K562 (cell line): ENCODE results near the gene NUP85.
"Not testable (repeated sequence)": the region's sequence is repeated elsewhere in the genome, so short reads cannot be mapped to it uniquely, and the experiment has no call there.

Source experiments
- BMI1 ChIP-seq: fragments of 150-350 bp; IDR thresholded peaks from 2 replicates; pipeline ENCODE4 v1.6.1; 2014; ENCODE audit warnings: low read length
- CHD7 ChIP-seq: fragments of 200-600 bp; sonication (generic); IDR thresholded peaks from one replicate; pipeline ENCODE4 v1.6.1; 2012; ENCODE audit warnings: mild to moderate bottlenecking, low read depth, low read length, inconsistent platforms
- CTCF ChIP-seq, 3 experiments: IDR thresholded peaks in 2 of 3; conservative IDR thresholded peaks in 1 of 3; 2 replicates each; pipeline ENCODE4 v1.5.1; 2011 to 2012; ENCODE audit warnings: low read length in 3 of 3, mild to moderate bottlenecking in 3 of 3, control low read depth in 2 of 3, improper control_type of control experiment in 1 of 3, inconsistent platforms in 1 of 3, low read depth in 1 of 3, mixed read lengths in 1 of 3, moderate library complexity in 1 of 3; ENCODE audit not compliant: insufficient read depth in 2 of 3
- ELF2 ChIP-seq: fragments of 250-450 bp; sonication (Bioruptor Pico); IDR thresholded peaks from 2 replicates; pipeline ENCODE4 v1.5.0; 2021; ENCODE audit warnings: mild to moderate bottlenecking
- ELF4 ChIP-seq: fragments of 450-650 bp; formaldehyde crosslinking; IDR thresholded peaks from 2 replicates; pipeline ENCODE4 v1.4.0; 2022; ENCODE audit warnings: missing genetic modification characterization
- FOS ChIP-seq: IDR thresholded peaks from 3 replicates; pipeline ENCODE4 v1.6.1; 2011; ENCODE audit not compliant: insufficient read length; ENCODE audit errors: extremely low read depth
- FOXK2 ChIP-seq, 2 experiments: fragments of 450-650 bp; IDR thresholded peaks in 1 of 2; conservative IDR thresholded peaks in 1 of 2; 2 replicates each; pipeline ENCODE4 v1.6.1; 2016; ENCODE audit warnings: low read depth in 2 of 2, mild to moderate bottlenecking in 1 of 2
- GABPA ChIP-seq: fragments of 200-800 bp; sonication (Bioruptor generic); conservative IDR thresholded peaks from 2 replicates; pipeline ENCODE4 v1.6.1; 2016; ENCODE audit warnings: low read depth, missing genetic modification characterization, missing compliant biosample characterization
- GATA2 ChIP-seq: sonication (generic); formaldehyde crosslinking; IDR thresholded peaks from 2 replicates; pipeline ENCODE4 v1.4.0; 2020; ENCODE audit warnings: mild to moderate bottlenecking, missing genetic modification reagents
- POLR2AphosphoS5 ChIP-seq: IDR thresholded peaks from 2 replicates; pipeline ENCODE4 v1.6.1; 2011; ENCODE audit warnings: mild to moderate bottlenecking, low read depth, low read length, moderate library complexity; ENCODE audit not compliant: control insufficient read depth, insufficient read depth
- TSHZ1 ChIP-seq: fragments of 250-450 bp; sonication (Bioruptor Pico); IDR thresholded peaks from 2 replicates; pipeline ENCODE4 v1.4.0; 2020; ENCODE audit warnings: mild to moderate bottlenecking, moderate library complexity
- TF ChIP-seq, protein P1 (sequence below), 2 experiments: fragments of 450-650 bp in 1 of 2; sonication (generic) in 1 of 2; formaldehyde crosslinking in 1 of 2; IDR thresholded peaks in 1 of 2; conservative IDR thresholded peaks in 1 of 2; 2 replicates each; pipeline versions ENCODE4 v1.6.1 to v1.8.1; 2016 to 2023; ENCODE audit warnings: mild to moderate bottlenecking in 2 of 2, moderate library complexity in 2 of 2, inconsistent platforms in 1 of 2, missing genetic modification reagents in 1 of 2

- TF ChIP-seq TSHZ1 (CRISPR knock-in tag); ELF4; ELF2; GABPA (tag); FOXK2 (conservative IDR thresholded peaks at IDR 0.05 in 1 of 2, IDR thresholded peaks at IDR 0.05 in 1 of 2; ENCODE audit: low read depth in 2 of 2); BMI1; FOS; CTCF (IDR thresholded peaks at IDR 0.05 in 2 of 3, conservative IDR thresholded peaks at IDR 0.05 in 1 of 3; ENCODE audit: insufficient read depth in 2 of 3, low read depth in 1 of 3, low read length in 3 of 3); CHD7; GATA2 (CRISPR knock-in tag); POLR2AphosphoS5: not testable (repeated sequence)
- TF ChIP-seq, protein P1, sequence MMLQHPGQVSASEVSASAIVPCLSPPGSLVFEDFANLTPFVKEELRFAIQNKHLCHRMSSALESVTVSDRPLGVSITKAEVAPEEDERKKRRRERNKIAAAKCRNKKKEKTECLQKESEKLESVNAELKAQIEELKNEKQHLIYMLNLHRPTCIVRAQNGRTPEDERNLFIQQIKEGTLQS (IDR thresholded peaks at IDR 0.05), result peak; percentile 42
- TF ChIP-seq, protein P1 (CRISPR knock-in tag; conservative IDR thresholded peaks at IDR 0.05), result not testable (repeated sequence)
Observed at GRCh38 chr17:75280189-75280588, 74.7 kb downstream of the NUP85 start.
